ENCODE measurements around the gene ATP6V0A1. TPM values are rescaled to one million over a fixed set of nuclear protein-coding genes. Genes with fewer than 3 reads are reported as not detected.

Gene ATP6V0A1
- total and polyA plus RNA-seq, 4 donors: 31.5 to 94.6 (median 45.2) TPM

DNA sequence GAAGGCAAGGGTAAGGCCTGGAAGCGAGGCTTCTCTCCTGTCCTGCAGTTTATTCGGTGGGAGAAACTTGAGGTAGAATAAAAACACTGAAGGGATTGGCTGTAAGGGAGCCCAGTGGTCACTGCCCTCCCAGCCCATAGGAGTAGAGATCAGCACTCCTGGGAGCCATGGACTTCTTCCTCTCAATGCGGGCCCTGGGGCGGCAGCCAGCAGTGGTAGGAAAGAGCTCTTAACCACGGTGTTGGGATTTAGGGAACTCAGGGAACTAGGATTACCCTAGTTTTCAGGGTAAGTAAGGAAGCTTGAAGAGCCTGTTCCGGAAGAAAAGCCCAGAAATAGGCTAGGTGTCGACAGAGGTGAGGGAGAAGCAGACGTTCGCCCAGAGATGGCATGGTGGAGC, 53.6 kb downstream of the ATP6V0A1 start (continued):
- TF ChIP-seq REST (IDR thresholded peaks at IDR 0.05): no peak
- TF ChIP-seq HNF4A (conservative IDR thresholded peaks at IDR 0.05): no peak

DNA sequence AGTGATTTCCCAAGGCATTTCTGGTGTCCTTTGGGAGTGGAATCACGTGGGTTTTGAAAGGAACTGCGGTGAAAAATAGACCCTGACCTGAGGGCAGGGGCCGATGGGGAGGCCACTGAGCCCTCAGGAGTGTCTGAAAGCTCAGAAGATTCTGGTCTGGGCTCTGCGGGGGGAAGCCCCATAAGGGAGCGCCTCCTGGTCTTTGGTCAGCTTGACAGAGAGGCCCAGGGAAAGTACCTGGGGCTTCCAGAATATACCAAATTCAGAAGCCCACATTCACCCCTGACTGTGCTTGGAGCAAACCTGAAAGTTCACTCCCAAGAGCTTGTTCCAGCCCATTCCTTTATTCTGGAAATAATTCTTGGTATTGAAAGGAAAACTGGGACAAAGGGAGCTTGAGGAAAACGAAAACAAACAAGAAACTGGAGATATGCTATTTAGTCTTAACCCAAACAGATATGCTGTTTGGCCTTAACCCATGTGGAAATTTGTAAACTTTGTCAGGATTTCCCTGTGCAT, 54.1 kb downstream of the ATP6V0A1 start:
- TF ChIP-seq REST (IDR thresholded peaks at IDR 0.05) (peak; percentile 75), FOXA2 (IDR thresholded peaks at IDR 0.05) (no peak), HNF4G (IDR thresholded peaks at IDR 0.05) (no peak), NR2F2 (IDR thresholded peaks at IDR 0.05) (peak; percentile 41), SP1 (IDR thresholded peaks at IDR 0.05) (peak; percentile 7), EGR1 (IDR thresholded peaks at IDR 0.05; ENCODE audit: low read depth in 2 of 2) (no peak), JUND (IDR thresholded peaks at IDR 0.05) (no peak), RXRA (IDR thresholded peaks at IDR 0.05) (peak in 1 of 2 donors; percentile 7), GABPA (IDR thresholded peaks at IDR 0.05 in 1 of 2, conservative IDR thresholded peaks at IDR 0.05 in 1 of 2) (no peak), YY1 (IDR thresholded peaks at IDR 0.05) (peak; percentile 19), ATF3 (IDR thresholded peaks at IDR 0.05) (no peak), HNF4A (conservative IDR thresholded peaks at IDR 0.05) (peak; percentile 39 to 69)
- TF ChIP-seq, protein P1, sequence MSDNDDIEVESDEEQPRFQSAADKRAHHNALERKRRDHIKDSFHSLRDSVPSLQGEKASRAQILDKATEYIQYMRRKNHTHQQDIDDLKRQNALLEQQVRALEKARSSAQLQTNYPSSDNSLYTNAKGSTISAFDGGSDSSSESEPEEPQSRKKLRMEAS (IDR thresholded peaks at IDR 0.05): no peak
- TF ChIP-seq, protein P2, sequence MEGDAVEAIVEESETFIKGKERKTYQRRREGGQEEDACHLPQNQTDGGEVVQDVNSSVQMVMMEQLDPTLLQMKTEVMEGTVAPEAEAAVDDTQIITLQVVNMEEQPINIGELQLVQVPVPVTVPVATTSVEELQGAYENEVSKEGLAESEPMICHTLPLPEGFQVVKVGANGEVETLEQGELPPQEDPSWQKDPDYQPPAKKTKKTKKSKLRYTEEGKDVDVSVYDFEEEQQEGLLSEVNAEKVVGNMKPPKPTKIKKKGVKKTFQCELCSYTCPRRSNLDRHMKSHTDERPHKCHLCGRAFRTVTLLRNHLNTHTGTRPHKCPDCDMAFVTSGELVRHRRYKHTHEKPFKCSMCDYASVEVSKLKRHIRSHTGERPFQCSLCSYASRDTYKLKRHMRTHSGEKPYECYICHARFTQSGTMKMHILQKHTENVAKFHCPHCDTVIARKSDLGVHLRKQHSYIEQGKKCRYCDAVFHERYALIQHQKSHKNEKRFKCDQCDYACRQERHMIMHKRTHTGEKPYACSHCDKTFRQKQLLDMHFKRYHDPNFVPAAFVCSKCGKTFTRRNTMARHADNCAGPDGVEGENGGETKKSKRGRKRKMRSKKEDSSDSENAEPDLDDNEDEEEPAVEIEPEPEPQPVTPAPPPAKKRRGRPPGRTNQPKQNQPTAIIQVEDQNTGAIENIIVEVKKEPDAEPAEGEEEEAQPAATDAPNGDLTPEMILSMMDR (IDR thresholded peaks at IDR 0.05; ENCODE audit: low read depth, low read length, missing input control): no peak
- H3K36me3 ChIP-seq (ENCODE audit: control insufficient read depth in 4 of 4, insufficient read depth in 3 of 4, low read depth in 1 of 4, low read length in 3 of 4): peaks cover 4 to 41% (median 11%) of the 10 kb centered on the region in 4 donors
- peak overlapping the region; percentile 16 to 73 for H3K27ac ChIP-seq (ENCODE audit: low read depth in 1 of 2, low read length in 2 of 2)
- no peak overlapping the region for H3K4me3 ChIP-seq (ENCODE audit: low read depth in 1 of 3, low read length in 3 of 3)
- no peaks in the 10 kb centered on the region for H3K9me3 ChIP-seq (ENCODE audit: control insufficient read depth in 4 of 4, low read length in 3 of 4)
- DNase-seq (ENCODE audit: low spot score): no peak
- no peaks in the 10 kb centered on the region for H3K27me3 ChIP-seq (ENCODE audit: control insufficient read depth in 4 of 4, insufficient read depth in 4 of 4, low read length in 3 of 4)
- no peak overlapping the region for H3K9ac ChIP-seq (ENCODE audit: low read depth in 1 of 2, low read length in 2 of 2)
- peaks cover 0 to 5% (median 2%) of the 10 kb centered on the region in 4 donors for H3K4me1 ChIP-seq (ENCODE audit: control insufficient read depth in 4 of 4, insufficient read depth in 4 of 4, low read length in 3 of 4)
- 57% methylated on average over 6 of the region's 6 CpGs for whole genome bisulfite sequencing
